NCI-H128 (cell line): ENCODE results near the gene CASZ1.

Experiments
- DNase-seq: peaks from one replicate; lab custom pipeline; 2025; ENCODE audit not compliant: unreplicated experiment; lab: John Stamatoyannopoulos, UW

CASZ1 gene

GRCh38 chr1:10710489-10710888 lies 86.0 kb downstream of the CASZ1 start:
- DNase-seq = peak; percentile 48

DNA sequence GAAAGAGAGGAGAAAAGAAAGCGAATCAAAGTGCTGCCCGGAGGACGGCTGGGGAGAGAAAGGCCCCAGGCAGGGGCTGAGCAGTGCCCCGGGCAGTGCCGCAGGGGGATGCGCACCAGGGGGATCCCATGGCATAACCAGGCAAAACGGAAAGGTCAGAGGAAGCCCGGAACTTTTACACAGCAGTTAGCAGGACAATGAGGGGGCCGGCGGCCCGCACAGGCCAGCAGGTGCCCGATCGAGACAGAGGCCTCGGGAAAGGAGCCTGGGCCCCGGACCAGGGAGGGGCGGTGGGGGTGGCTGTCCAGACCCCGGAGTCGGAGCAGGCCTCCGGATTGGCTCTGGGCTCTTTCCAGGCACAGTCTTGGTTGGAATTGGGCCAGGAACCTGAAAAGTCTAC lies 86.8 kb downstream of the CASZ1 start:
- no peak for DNase-seq

DNA sequence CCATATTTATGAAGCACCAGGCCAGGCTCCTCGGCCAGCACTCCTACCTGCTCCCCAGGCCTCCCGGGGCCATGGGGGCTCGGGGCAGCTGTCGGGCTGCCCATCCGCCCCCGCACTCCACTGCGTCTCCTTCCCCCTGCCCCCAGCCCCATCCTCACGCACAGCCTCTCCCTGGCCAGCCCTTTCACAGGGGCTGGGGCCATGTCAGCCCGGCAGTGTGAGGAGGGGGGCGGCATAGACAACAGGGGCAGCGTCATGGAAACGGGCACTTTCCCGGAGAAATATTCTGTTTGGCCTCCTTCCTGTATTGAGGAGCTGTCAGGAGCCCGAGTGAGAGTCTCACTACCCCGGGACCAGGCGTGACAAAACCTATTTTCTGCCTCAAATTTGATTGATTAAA lies 87.3 kb downstream of the CASZ1 start:
- DNase-seq = no peak

- no peak for DNase-seq
Observed at GRCh38 chr1:10708757-10709156, 87.7 kb downstream of the CASZ1 start.

DNA sequence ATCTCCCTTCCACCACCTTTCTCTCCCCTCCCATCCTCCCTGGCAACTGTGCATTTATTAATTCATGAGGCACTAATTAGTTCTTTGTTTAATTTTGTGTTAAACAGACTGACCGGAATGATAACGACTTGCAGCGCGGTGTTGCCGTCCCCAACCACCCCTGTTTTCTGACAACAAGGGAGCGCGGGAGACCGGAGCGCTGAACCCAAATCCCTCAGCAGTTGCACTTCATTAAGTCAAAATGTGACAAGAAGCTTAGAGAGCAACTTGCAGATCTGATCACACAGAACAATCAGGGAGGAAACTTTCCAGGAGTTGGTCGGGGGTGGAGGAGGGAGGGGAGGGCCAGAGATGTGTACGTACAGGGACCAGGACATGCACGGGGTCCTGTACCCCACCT lies 89.2 kb downstream of the CASZ1 start:
- no peak for DNase-seq

- no peak for DNase-seq
Observed at GRCh38 chr1:10706376-10706913, 90.0 kb downstream of the CASZ1 start.

DNA sequence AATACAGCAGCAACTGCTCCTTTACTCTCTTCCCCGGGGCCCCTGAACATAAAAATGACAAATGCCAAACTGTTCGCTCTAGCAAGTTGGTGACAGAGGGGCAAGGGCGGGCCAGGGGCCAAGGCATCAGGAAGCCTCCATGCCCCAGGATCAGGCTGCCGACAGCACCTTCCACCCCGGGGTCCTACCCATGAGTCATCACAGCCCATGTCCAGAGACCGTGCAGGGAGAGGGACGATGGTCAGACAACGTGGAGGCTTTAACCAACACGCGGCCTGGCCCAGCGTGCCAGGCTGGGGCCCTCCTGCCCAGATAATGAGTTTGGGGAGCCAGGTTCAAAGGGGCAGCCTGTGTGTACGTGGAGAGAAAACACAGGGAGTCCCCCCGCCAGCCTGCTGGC lies 90.5 kb downstream of the CASZ1 start:
- DNase-seq = no peak

GRCh38 chr1:10704368-10704882 lies 92.0 kb downstream of the CASZ1 start:
- no peak for DNase-seq

- no peak for DNase-seq
Observed at GRCh38 chr1:10703702-10704101, 92.7 kb downstream of the CASZ1 start.

DNA sequence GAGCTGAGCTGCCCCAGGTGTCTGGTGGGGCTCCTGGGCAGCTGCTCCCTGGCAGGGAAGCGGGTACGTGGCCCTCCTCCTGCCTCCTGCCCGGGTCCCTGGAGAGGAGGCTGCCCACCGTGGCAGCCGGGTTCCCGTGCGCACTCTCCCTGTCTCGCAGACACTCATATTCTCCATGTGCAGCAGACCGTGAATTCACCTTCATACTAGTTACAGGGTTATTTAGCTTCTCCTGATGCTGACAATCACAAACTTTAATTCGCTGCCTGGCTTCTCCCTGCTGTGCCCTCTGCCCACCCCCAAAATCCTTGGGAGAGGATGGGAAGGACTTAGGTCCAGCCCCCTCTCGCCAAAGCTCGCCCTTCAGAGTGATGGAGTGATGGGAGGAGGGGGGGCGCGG lies 95.3 kb downstream of the CASZ1 start:
- peak; percentile 47 for DNase-seq

DNA sequence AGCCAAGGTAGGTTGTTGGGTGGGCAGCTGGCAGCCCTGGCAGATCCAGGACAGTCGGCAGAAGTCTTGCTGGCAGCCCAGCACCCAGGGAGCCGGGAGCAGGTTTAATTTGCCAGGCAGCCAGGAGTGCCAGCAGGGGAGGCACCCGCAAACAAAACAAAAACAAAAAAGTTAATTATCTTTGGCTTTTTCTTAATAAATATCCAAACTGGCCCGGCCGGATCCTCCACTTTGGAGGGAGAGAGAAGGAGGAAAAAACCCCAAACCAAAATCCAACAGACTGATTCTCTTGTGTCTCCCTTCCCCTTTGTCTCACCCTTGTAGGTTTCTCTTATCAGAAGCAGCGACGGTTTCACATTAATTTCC lies 97.0 kb downstream of the CASZ1 start:
- no peak for DNase-seq

DNA sequence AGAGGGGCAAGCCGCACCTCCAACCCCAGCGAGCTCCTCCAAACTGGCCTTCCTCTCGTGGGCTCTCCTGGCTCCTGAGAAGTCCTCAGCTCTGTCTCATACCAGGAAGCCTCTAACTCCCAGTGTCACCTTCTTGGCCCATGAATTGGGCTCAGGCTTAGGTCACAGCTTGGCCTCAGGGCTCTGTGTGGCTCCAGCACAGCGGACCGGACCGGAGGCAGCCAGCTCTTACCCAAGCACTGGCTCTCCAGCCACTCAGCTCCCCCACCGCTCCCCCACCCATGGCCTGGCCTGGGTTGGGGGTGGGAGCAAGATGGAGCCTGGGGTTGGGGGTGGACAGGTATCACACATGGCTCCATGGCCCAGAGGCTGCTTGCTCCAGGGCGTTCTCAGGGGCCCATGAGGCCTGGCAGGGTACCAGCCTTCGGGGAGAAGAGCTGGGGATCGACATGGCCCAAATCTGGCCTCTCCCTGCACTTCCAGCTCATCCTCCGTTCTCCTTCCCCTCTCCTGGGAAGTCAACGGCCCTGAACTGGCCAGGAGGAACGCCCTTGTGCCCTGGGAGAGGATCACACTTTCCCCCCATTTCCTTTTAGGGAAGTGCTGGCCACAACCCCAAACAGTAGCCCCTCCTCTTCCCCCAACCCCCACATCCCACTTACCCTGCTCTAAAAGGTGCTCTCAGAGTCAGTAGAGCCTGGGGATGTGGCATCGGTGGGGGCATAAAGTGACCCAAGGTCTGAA lies 97.5 kb downstream of the CASZ1 start:
- no peak for DNase-seq

DNA sequence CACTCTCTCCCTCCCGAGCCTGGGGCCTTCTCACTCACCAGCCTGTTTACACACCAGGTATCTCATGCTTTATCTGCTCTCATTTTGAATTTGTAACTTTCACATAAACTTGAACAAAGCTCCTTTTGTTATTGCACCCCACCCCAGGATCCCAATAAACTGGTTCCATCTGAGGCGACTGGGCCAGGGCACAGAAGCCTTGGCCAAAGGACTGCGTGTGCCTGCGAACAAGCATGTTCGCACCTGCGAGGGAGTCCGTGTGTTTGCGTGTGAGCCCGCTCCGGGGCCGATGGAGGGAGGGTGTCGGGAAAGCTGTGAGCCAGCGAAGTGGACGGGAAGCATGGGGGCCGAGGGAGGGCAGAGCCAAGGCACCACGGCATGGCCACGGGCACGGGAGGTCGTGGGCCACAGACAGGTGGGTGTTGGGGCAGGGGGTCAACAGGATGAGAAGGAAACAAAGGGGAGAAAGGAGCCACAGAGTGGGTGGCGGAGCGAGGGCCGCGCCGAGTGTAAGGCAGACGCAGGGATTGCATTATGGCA lies 98.8 kb downstream of the CASZ1 start:
- DNase-seq = no peak

DNA sequence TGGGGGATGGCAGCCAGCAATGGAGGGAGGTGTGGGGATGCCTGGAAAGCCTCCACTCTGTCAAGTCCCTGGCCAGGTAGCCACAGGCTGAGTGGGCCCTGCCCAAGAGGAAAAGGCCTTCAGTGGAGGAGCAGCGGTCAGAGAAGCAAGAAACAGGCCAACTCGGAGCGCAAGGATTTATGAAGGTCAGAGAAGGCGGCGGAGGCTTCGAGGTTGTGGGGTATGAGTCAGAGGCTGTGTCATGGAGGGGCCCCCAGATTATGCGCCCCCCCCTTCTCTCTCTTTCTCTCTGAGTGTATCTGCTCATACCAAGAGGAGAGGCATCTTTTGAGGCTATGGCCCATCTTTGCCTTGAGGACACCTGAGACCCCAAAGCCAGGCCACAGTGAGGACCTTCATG lies 99.5 kb downstream of the CASZ1 start:
- DNase-seq = no peak

GRCh38 chr1:10694633-10695627 lies 101.5 kb downstream of the CASZ1 start:
- peak; percentile 84 for DNase-seq

DNA sequence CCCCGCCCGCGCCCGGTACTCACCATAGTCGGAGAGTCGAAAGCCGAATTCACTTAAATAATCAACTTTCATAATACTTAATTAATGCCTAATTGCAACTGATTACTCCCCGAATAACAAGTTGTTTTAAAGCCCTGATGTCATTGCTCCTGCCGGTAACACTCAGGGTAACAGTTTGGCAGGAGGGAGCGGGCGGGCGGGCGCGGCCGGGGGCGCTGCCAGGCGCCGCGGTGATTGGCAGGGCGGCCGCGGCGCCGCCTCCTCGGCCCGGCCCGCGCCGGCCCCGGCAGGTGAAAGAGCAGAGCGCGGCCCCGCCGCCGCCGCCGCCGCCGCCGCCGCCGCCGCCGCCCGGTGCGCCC lies 102.2 kb downstream of the CASZ1 start:
- DNase-seq = peak; percentile 77

GRCh38 chr1:10693497-10694273 lies 102.8 kb downstream of the CASZ1 start:
- DNase-seq = no peak

GRCh38 chr1:10693152-10693496 lies 103.3 kb downstream of the CASZ1 start:
- no peak for DNase-seq

GRCh38 chr1:10692401-10693021 lies 103.9 kb downstream of the CASZ1 start:
- DNase-seq = no peak

DNA sequence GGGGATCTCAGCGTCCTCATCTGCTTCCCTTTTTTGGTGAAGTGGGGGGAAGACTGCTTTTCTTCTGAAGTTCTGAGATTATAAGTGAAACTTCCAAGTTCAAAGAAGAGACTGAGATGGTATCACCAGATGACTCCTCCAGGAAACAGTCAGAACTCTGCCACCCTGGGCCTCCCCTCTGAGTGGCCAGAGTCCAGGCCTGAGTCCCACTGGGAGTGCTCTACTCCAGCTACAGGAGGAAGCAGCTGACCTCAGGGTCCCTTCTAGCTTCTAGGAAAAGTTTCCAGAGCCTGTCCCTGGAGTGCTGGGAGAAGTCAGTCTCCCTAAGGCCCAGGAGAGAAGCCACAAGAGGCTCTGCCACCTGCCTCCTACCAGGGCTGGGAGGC lies 104.7 kb downstream of the CASZ1 start:
- DNase-seq = no peak
